Measurements from ENCODE around the gene HHAT.
"Not testable (repeated sequence)": the region's sequence is repeated elsewhere in the genome, so short reads cannot be mapped to it uniquely, and the experiment has no call there.

The HHAT gene

DNA sequence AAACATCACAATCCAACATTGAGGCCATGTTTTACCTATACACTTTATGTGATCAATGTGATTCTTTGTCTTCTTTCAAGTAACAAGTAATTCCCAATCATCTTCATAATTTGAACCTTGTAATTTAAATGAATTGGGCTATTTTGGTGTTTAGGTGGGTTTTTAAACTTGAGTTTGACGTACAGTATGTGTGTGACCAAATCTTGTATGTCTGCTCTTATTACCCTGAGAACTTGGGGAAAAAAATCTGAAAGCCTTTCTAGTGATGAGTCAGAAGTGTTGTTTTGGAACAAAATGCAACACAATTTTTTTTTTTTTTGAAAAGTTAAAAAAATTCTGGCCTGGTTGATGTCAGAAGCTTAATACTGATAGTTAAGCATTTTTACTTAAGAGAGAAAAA is 68.5 kb downstream of the HHAT start:
- DNase-seq (no peak), ATAC-seq (no peak)

DNA sequence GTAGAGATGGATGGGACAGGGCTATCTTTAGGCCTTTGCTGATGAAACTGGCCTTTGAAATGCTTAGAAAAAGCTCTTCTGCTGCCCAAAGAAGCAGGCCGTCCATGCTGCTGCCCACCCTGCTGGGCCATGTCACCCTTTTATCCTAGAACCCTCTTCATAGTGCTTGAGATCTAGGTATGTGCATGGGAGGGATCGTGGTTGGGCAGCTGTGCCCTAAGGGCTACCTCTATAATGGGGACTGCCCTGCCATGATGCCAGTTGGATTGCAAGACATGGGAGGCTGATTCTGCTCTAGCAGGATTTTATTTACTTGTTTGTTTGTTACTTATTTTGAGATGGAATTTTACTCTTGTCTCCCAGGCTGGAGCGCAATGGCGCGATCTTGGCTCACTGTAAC is 69.0 kb downstream of the HHAT start:
- ATAC-seq (no peak), DNase-seq (no peak)

DNA sequence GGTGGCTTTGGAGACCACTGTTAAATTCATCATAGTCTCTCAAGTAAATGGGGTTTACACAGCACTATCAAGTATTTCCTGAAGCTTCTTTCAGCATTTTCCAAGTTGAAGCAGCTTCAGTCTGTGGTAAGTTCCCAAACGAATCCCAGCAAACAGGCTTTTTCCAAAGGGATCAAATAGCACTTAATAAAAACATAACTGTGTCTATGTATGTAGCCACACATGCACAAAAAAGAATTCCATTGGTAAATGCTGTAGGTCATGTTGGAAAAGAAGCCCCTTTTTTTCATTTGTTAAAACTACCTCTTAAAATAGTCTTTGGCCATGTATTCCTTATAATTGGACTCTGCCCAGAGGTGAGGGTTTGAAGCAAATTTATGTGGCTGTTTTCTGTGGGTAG is 69.8 kb downstream of the HHAT start:
- ATAC-seq (no peak), DNase-seq (no peak)

- ATAC-seq (peak; percentile 71), DNase-seq (peak; percentile 58)
These were observed 71.5 kb downstream of the HHAT start for GRCh38 chr1:210400043-210400840.

DNA sequence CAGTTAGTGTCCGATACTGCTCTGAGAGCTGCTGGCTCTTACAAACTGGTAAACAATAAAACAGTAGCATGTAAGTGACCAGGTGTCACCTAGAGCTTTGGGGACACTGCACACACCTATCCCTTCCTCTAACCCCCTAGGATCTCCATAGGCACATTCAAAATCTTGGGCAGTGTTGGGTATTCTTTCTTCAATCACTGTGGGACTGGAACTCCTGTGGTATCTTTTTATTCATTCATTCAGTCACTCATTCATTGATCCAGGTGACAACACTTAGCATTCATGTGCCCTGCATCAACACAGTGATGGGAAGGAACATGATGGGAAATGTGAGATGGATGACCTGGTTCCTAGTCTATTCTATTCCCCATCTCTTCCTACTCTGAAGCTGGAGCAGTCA is 73.9 kb downstream of the HHAT start:
- no peak for ATAC-seq

DNA sequence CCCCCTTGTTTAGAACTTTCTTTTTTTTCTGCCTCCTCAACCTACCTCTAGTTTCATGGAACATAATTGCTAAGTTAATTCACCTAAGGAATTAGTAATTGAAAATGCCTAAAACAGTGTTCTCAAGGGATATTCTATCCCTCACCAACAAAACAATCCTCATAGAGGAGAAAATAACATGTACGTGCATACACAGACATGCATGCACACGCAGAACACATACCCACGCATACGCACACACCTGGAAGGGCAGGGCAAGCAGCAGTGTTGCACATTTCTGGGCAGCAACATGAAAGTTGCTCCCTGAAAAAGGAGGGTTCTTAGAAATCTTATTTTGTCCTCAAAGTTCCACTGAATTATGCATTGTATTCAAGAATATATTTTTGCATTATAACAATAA is 76.6 kb downstream of the HHAT start:
- ATAC-seq (no peak), DNase-seq (no peak)

More for the DNA sequence above, 73.9 kb downstream of the HHAT start:
- no peak for DNase-seq

DNA sequence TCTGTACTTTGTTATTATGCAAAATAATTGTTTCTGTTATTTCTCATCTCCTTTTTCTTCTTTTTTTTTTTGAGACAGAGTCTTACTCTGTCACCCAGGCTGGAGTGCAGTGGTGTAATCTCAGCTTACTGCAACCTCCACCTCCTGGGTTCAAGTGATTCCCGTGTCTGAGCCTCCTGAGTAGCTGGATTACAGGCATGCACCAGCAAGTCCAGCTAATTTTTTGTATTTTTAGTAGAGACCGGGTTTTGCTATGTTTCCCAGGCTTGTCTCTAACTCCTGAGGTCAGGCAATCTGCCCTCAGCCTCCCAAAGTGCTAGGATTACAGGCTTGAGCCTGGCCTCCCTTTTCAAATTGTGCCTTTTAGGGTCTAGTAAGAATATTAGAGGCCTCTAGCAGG is 77.6 kb downstream of the HHAT start:
- DNase-seq, ATAC-seq: not testable (repeated sequence)

DNA sequence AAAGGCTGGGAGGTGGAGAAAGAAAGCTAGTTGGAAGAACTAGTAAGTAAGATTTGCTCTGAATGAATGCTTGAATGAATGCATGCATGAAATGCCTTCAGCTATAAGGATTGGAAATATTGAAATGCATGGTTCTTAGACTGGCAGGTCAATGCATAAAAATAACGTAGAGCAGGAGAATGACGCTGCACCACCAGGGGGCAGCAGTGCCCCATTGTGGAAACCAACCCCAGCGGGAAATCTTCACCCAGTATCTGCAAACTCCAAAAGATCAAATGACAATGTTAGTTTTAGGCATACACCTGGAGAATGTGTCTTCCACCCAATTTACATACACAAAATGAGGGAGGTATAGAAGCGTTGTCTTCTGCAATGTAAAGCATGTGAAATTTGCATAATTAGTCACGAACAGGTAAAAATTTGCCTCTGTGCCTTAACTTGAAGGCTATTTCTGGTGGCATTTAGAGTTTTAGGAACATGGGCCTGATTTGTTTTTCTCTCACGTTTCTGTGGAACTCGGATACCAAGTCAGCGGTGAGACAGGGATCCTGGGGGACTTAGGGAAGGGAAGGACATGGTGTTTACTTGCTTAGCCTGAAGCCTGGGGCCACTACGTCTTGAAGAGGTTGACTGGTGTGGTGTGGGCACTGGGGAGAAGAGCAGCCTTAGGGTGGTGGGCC is 78.6 kb downstream of the HHAT start:
- ATAC-seq (peak; percentile 71), DNase-seq (peak; percentile 82)

DNA sequence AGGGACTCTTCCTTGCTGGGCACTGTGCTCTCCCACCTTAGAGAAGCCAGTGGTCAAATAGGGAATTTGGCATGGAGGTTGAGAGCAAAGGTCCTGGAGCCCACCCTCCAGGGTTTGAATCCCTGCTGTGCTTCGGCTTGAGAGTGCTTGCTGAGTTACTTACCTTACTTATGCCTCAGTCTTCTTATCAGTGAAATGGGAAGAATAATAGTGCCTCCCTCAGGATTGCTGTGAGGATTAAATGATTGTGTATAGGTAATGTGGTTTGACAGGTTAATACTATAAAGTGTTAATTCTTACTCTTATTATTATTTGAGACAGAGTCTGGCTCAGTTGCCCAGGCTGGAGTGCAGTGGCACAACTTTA is 79.2 kb downstream of the HHAT start:
- ATAC-seq (no peak), DNase-seq (no peak)

- DNase-seq (no peak), ATAC-seq (no peak)
These were observed 83.5 kb downstream of the HHAT start for GRCh38 chr1:210412240-210412639.

DNA sequence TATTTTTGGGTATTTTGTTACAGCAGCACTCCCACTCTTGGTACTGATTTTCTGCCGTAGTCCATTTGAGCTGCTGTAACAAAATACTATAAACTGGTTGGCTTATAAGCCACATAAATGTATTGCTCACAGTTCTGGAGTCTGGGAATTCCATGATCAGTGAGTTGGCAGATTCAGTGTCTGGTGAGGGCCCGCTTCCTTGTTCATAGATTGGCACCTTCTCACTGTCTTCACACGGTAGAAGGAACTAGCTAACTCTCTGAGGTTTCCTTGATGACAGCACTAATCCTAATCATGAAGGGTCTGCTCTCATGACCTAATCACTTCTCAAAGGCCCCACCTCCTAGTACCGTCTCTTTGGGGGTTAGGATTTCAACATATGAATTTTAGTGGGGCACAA is 85.2 kb downstream of the HHAT start:
- DNase-seq (no peak), ATAC-seq (no peak)

DNA sequence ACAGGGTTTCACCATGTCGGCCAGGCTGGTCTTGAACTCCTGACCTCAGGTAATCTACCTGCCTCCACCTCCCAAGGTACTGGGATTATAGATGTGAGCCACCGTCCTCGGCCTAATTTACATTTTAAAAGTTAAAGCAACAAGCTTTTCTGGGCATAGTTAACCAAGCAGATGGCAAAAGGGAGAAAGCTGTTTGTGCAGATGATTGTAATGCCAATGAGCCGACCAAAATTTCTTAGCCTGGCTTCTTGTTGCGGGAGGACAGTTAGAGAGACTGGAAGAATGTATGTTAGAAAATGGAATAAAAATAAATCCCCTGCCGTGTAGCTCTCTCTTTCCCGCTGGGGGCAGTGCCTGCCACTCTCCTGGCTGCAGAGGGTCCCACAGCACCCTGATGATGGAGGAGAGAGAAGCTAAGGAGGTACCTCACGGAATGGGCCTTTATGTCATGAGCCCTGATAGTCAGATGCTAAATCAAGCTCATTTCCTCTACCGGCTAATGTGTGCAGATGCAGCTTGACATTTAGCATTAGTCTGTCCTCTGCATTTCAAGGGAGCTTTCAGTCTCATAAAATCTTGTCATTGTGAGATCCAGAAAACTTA is 87.2 kb downstream of the HHAT start:
- DNase-seq (no peak), ATAC-seq (no peak)

DNA sequence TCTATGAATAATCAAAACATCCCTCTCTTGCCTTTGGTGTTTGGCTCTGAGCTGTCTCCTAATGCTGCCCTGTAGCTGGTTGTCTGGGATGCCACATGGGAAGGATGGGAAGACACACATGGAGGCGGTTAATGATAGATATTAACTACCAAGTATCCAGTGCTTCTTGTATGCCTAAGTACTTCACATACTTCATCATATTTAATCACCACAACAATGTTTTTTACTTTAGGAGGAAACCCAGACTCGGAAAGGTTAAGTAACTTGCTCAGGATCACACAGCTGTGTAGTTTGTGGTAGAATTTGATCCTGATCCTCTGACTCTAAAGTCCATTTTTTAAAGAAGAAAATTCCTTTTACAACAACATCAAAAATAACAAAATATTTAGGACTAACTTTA is 88.0 kb downstream of the HHAT start:
- DNase-seq: no peak
- no peak for ATAC-seq

GRCh38 chr1:210417881-210418280 is 89.2 kb downstream of the HHAT start:
- DNase-seq (no peak), ATAC-seq (no peak)

DNA sequence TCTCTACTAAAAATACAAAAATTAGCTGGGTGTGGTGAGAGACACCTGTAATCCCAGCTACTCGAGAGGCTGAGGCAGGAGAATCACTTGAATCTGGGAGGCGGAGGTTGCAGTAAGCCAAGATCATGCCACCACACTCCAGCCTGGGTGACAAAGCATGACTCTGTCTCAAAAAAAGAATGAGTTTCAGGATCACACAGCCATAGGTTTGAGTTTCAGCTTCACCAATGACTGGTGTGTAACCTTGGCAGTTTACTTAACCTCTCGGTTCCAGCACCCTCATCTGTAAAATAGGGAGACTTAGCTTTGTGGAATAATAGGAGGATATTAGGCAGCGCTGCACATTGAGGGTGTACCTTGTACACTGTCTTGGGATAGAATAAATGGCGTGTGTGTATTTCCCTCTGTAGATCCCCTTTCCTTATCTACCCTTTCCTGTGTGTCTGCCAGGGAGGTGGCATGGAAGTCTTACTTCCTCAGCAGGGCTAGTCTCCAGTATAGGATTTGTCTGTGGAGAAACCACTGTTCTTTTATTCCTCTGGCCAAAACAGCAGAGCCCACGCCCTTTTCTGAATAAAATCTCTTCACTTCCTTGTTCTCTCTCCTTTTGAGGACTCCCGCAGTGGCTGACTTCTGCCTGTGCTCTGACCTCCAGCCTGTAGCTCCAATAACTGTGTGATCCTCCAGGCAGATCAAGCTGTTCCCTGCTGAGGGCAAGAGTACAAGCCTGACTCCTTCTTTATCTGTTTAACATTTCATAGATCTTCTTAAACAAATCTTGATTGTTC is 90.4 kb downstream of the HHAT start:
- DNase-seq: no peak
- ATAC-seq: no peak

DNA sequence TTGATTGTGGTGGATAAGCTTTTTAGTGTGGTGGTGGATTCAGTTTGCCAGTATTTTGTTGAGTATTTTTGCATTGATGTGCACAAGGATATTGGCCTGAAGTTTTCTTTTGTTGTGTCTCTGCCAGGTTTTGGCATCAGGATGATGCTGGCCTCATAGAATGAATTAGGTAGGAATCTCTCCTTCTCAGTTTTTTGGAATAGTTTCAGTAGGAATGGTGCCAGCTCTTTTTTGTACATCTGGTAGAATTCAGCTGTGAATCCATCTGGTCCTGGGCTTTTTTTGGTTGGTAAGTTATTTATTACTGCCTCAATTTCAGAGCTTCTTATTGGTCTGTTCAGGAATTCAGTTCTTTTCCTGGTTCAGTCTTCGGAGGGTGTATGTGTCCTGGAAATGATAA is 98.0 kb downstream of the HHAT start:
- not testable (repeated sequence) for ATAC-seq, DNase-seq

GRCh38 chr1:210428696-210429095 is 100.0 kb downstream of the HHAT start:
- ATAC-seq (no peak), DNase-seq (no peak)

- DNase-seq: no peak
These were observed 105.5 kb downstream of the HHAT start for GRCh38 chr1:210434223-210434622.

GRCh38 chr1:210437111-210437510 is 108.4 kb downstream of the HHAT start:
- no peak for ATAC-seq
- no peak for DNase-seq

More at GRCh38 chr1:210434223-210434622, 105.5 kb downstream of the HHAT start:
- no peak for ATAC-seq

- no peak for ATAC-seq
- no peak for DNase-seq
These were observed 109.1 kb downstream of the HHAT start for GRCh38 chr1:210437781-210438180.

DNA sequence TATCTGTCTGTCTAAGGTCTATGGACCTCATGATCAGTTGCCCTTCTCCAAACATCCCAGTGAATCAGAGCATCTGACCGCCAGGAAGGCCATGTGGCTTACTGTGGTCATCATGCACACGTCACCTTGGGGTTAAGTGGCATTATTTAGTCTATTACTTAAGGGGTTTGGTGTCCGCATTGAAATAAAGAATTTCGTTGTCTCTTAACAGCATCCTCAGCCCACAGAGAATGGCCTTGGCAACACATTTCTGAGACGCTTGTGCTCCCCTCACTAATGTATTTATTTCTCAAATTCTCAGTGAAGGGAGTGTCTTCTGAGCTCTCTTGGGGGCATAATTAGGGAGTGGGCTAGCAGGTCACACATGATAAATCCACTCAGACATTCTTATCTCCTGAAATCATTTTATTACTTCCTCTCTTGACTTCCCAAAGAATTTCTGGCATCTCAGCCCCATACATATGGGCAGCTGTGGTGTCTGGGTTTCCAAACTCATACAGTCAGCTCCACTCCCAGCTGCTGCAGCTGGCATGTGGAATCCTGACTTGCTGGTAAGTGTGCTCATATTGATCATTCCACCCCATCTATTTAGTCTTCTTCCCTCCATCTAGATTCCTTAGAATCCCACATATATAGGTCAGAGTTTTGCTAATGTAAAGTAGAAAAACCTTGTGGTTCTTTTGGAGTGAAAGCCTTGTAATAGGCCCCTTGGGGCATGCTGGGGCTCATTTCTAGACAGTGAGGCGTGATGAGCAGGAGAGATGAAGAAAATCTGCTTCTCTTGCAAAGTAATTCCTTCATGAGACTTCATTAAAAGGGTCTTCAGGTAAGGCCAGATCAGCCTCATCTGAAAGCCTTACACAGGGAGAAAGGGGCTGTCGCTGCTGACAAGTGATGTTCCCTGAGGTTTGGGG is 110.5 kb downstream of the HHAT start:
- no peak for ATAC-seq
- no peak for DNase-seq

GRCh38 chr1:210440081-210440480 is 111.4 kb downstream of the HHAT start:
- ATAC-seq (no peak), DNase-seq (no peak)

All from stimulated activated naive CD8-positive, alpha-beta T cell treated with anti-CD3 and anti-CD28 coated beads, Interleukin-15, Interleukin-2, amounts not matched to agents 100 U/mL and 50 U/mL, for 24 hours (primary cell).